SK-N-SH (cell line): ENCODE data around the gene SLC9A7. TPM values are rescaled to one million over a fixed set of nuclear protein-coding genes. Genes with fewer than 3 reads are reported as not detected.

ENCODE experiments used
- CTCF ChIA-PET: fragments of 300-600, 350-600 bp; formaldehyde crosslinking; extraction: SDS; loops from one replicate; lab custom pipeline; 2021; lab: Yijun Ruan, JAX
- POLR2A ChIA-PET: fragments of 350-600 bp; sonication (Branson Sonifier 250); formaldehyde crosslinking; extraction: SDS; loops from one replicate; lab custom pipeline; 2020; ENCODE audit warnings: antibody characterized with exemption, inconsistent platforms; lab: Yijun Ruan, JAX
- DNase-seq: peaks from one replicate; pipeline ENCODE4 v3.0.0; 2012
- H2AFZ ChIP-seq: fragments of 200-600 bp; sonication (generic); 2 replicates; pipeline ENCODE4 v1.8.1; 2016; ENCODE audit warnings: antibody characterized with exemption, mild to moderate bottlenecking, low read depth
- H3F3A ChIP-seq: fragments of 200-600 bp; sonication (generic); replicated peaks from 2 replicates; pipeline ENCODE3; 2016; ENCODE audit warnings: antibody characterized with exemption, mild to moderate bottlenecking; ENCODE audit not compliant: insufficient read depth
- H3K27ac ChIP-seq, 2 experiments: fragments of 200-500 bp in 1 of 2; fragments of 200-600 bp in 1 of 2; sonication (Bioruptor generic) in 1 of 2; sonication (generic), shearing (Covaris generic) in 1 of 2; 2 replicates each; pipeline versions ENCODE4 v1.5.1 to v1.6.1; 2014 to 2016; ENCODE audit warnings: low read depth in 2 of 2, inconsistent platforms in 1 of 2, low read length in 1 of 2, mild to moderate bottlenecking in 1 of 2, mixed read lengths in 1 of 2
- H3K27me3 ChIP-seq: fragments of 200-600 bp; sonication (generic), shearing (Covaris generic); 2 replicates; pipeline ENCODE4 v1.6.1; 2016; ENCODE audit warnings: mixed run types; ENCODE audit not compliant: insufficient read depth
- H3K36me3 ChIP-seq, 2 experiments: fragments of 200-500 bp in 1 of 2; fragments of 200-600 bp in 1 of 2; sonication (Bioruptor generic) in 1 of 2; sonication (generic) in 1 of 2; replicated peaks in 1 of 2; 2 replicates each; pipeline versions ENCODE3 to v1.5.1; 2014 to 2016; ENCODE audit warnings: low read length in 1 of 2, mild to moderate bottlenecking in 1 of 2; ENCODE audit not compliant: insufficient read depth in 2 of 2, control insufficient read depth in 1 of 2
- H3K4me1 ChIP-seq, 2 experiments: fragments of 200-500 bp in 1 of 2; fragments of 200-600 bp in 1 of 2; sonication (Bioruptor generic) in 1 of 2; sonication (generic), shearing (Covaris generic) in 1 of 2; 2 replicates each; pipeline versions ENCODE4 v1.5.1 to v1.6.1; 2014 to 2016; ENCODE audit warnings: low read depth in 1 of 2, low read length in 1 of 2, mixed run types in 1 of 2; ENCODE audit not compliant: insufficient read depth in 2 of 2, control insufficient read depth in 1 of 2
- H3K4me2 ChIP-seq: fragments of 200-600 bp; sonication (generic), shearing (Covaris generic); 2 replicates; pipeline ENCODE4 v1.6.1; 2017; ENCODE audit warnings: mixed run types
- H3K4me3 ChIP-seq, 2 experiments: fragments of 200-500 bp in 1 of 2; fragments of 200-600 bp in 1 of 2; sonication (Bioruptor generic) in 1 of 2; sonication (generic), shearing (Covaris generic) in 1 of 2; 2 replicates each; pipeline versions ENCODE4 v1.5.1 to v1.8.1; 2014 to 2016; ENCODE audit warnings: low read depth in 2 of 2, inconsistent platforms in 1 of 2, low read length in 1 of 2, mild to moderate bottlenecking in 1 of 2, mixed read lengths in 1 of 2, moderate library complexity in 1 of 2
- H3K79me2 ChIP-seq: fragments of 200-600 bp; sonication (generic); 2 replicates; pipeline ENCODE4 v1.8.1; 2017; ENCODE audit warnings: mild to moderate bottlenecking; ENCODE audit not compliant: insufficient read depth
- H3K9ac ChIP-seq: fragments of 200-600 bp; sonication (generic); 2 replicates; pipeline ENCODE4 v1.6.1; 2017; ENCODE audit warnings: mixed run types
- H3K9me2 ChIP-seq: fragments of 200-600 bp; sonication (generic); 2 replicates; pipeline ENCODE4 v1.6.1; 2017; ENCODE audit warnings: mixed run types
- H3K9me3 ChIP-seq: fragments of 200-600 bp; sonication (generic); 2 replicates; pipeline ENCODE4 v1.6.1; 2017; ENCODE audit warnings: mixed run types, mild to moderate bottlenecking, moderate library complexity
- H4K20me1 ChIP-seq: fragments of 200-600 bp; sonication (generic); 2 replicates; pipeline ENCODE4 v1.6.1; 2017; ENCODE audit warnings: mild to moderate bottlenecking, mixed run types; ENCODE audit not compliant: insufficient read depth
- FOXJ3 ChIP-seq: sonication (generic); formaldehyde crosslinking; IDR thresholded peaks from 2 replicates; pipeline ENCODE4 v1.5.1; 2020; ENCODE audit warnings: mild to moderate bottlenecking, missing genetic modification reagents
- GABPA ChIP-seq: IDR thresholded peaks from 2 replicates; pipeline ENCODE4 v1.4.0; 2012; ENCODE audit warnings: low read depth, mild to moderate bottlenecking
- GATA2 ChIP-seq: sonication (generic); formaldehyde crosslinking; IDR thresholded peaks from 2 replicates; pipeline ENCODE4 v1.5.0; 2020; ENCODE audit warnings: mild to moderate bottlenecking, missing genetic modification reagents
- MAX ChIP-seq: IDR thresholded peaks from 2 replicates; pipeline ENCODE4 v1.4.0; 2012; ENCODE audit warnings: low read depth
- MEF2A ChIP-seq: IDR thresholded peaks from 2 replicates; pipeline ENCODE4 v1.4.0; 2012; ENCODE audit warnings: low read depth, borderline replicate concordance
- NFIC ChIP-seq: IDR thresholded peaks from 2 replicates; pipeline ENCODE4 v1.4.0; 2012; ENCODE audit warnings: borderline replicate concordance
- NRF1 ChIP-seq: IDR thresholded peaks from 2 replicates; pipeline ENCODE4 v1.6.1; 2012; ENCODE audit warnings: low read depth, mild to moderate bottlenecking, low read length
- RCOR1 ChIP-seq: fragments of 150-350 bp; IDR thresholded peaks from 2 replicates; pipeline ENCODE4 v1.6.1; 2017; ENCODE audit warnings: antibody characterized with exemption, low read length
- RXRA ChIP-seq: IDR thresholded peaks from 2 replicates; pipeline ENCODE4 v1.4.0; 2012; ENCODE audit warnings: low read depth, mild to moderate bottlenecking, borderline replicate concordance
- SIN3A ChIP-seq: IDR thresholded peaks from 2 replicates; pipeline ENCODE4 v1.6.1; 2012; ENCODE audit warnings: low read depth, mild to moderate bottlenecking, low read length, moderate library complexity, borderline replicate concordance
- SMC3 ChIP-seq: IDR thresholded peaks from 2 replicates; pipeline ENCODE4 v1.6.1; 2012; ENCODE audit warnings: low read depth, low read length, improper control_type of control experiment
- TAF1 ChIP-seq: IDR thresholded peaks from 2 replicates; pipeline ENCODE4 v1.6.1; 2012; ENCODE audit warnings: low read depth, mild to moderate bottlenecking, low read length, moderate library complexity, borderline replicate concordance
- ZBTB33 ChIP-seq: IDR thresholded peaks from 2 replicates; pipeline ENCODE4 v1.4.0; 2012; ENCODE audit warnings: low read depth, borderline replicate concordance
- WGBS: methylation state at CpG from one replicate; pipeline ENCODE4 v1.1.6; 2017; ENCODE audit warnings: low lambda C conversion rate; 5-methylcytosine and 5-hydroxymethylcytosine counted together
- polyA plus RNA-seq, 3 experiments: library from polyadenylated mRNA; depleted of rRNA; stranded (reverse); fragments of >200 nt; gene quantifications; 2 replicates each; pipeline ENCODE4 v1.2.3, GENCODE V29; 2012
- TF ChIP-seq, protein P1 (sequence below): fragments of 200-600 bp; sonication (generic); IDR thresholded peaks from 2 replicates; pipeline ENCODE4 v1.6.1; 2017; ENCODE audit warnings: antibody characterized with exemption, mild to moderate bottlenecking, moderate library complexity
- TF ChIP-seq, protein P2 (sequence below): IDR thresholded peaks from 2 replicates; pipeline ENCODE4 v1.6.1; 2012; ENCODE audit warnings: mild to moderate bottlenecking, low read depth, low read length, moderate library complexity
- TF ChIP-seq, protein P3 (sequence below): IDR thresholded peaks from 2 replicates; pipeline ENCODE4; 2012
- TF ChIP-seq, protein P4 (sequence below): IDR thresholded peaks from 2 replicates; pipeline ENCODE4 v1.4.0; 2012; ENCODE audit warnings: low read depth, borderline replicate concordance

SLC9A7 gene
- polyA plus RNA-seq, 1 of the 3 experiments (the other 2 are of a cell fraction): 10.5 TPM

GRCh38 chrX:46647251-46647650 is 111.7 kb downstream of the SLC9A7 start:
- ChIA-PET CTCF (interaction anchor here (0.8 to 2.0 kb wide), 3 partner anchors 10 to 150 kb away, joined by 3 to 7 read pairs (median 4); no protein-coding TSS in a partner anchor), POLR2A (no interaction called here)
- H3K9me2 ChIP-seq: no peaks in the 10 kb centered on the region
- peaks cover 0 to 4% of the 10 kb centered on the region in 2 experiments; a peak in 1 of 4 replicates for H3K4me1 ChIP-seq
- peaks cover 9% of the 10 kb centered on the region; the same call in 1 of the 2 replicates for H3K27me3 ChIP-seq
- no peaks in the 10 kb centered on the region for H4K20me1 ChIP-seq
- no peak overlapping the region for H3K9ac ChIP-seq
- no peaks in the 10 kb centered on the region for H3K79me2 ChIP-seq
- no peak for DNase-seq
- no peak overlapping the region for H3K4me2 ChIP-seq
- no peaks in the 10 kb centered on the region for H3K9me3 ChIP-seq
- no peaks in the 10 kb centered on the region for H3F3A ChIP-seq
- H3K4me3 ChIP-seq: no peak overlapping the region
- no peak overlapping the region for H3K27ac ChIP-seq
- no peaks in the 10 kb centered on the region for H3K36me3 ChIP-seq
- H2AFZ ChIP-seq: no peak overlapping the region
- WGBS: 51% methylated on average over 5 of the region's 5 CpGs
- TF ChIP-seq RXRA (no peak), NFIC (no peak), SMC3 (no peak), MEF2A (no peak), TAF1 (no peak), GATA2 (no peak), NRF1 (no peak), SIN3A (no peak), ZBTB33 (no peak), FOXJ3 (CRISPR knock-in tag) (no peak), GABPA (no peak), MAX (no peak), RCOR1 (no peak)
- TF ChIP-seq, protein P1, sequence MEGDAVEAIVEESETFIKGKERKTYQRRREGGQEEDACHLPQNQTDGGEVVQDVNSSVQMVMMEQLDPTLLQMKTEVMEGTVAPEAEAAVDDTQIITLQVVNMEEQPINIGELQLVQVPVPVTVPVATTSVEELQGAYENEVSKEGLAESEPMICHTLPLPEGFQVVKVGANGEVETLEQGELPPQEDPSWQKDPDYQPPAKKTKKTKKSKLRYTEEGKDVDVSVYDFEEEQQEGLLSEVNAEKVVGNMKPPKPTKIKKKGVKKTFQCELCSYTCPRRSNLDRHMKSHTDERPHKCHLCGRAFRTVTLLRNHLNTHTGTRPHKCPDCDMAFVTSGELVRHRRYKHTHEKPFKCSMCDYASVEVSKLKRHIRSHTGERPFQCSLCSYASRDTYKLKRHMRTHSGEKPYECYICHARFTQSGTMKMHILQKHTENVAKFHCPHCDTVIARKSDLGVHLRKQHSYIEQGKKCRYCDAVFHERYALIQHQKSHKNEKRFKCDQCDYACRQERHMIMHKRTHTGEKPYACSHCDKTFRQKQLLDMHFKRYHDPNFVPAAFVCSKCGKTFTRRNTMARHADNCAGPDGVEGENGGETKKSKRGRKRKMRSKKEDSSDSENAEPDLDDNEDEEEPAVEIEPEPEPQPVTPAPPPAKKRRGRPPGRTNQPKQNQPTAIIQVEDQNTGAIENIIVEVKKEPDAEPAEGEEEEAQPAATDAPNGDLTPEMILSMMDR: no peak
- TF ChIP-seq, protein P2, sequence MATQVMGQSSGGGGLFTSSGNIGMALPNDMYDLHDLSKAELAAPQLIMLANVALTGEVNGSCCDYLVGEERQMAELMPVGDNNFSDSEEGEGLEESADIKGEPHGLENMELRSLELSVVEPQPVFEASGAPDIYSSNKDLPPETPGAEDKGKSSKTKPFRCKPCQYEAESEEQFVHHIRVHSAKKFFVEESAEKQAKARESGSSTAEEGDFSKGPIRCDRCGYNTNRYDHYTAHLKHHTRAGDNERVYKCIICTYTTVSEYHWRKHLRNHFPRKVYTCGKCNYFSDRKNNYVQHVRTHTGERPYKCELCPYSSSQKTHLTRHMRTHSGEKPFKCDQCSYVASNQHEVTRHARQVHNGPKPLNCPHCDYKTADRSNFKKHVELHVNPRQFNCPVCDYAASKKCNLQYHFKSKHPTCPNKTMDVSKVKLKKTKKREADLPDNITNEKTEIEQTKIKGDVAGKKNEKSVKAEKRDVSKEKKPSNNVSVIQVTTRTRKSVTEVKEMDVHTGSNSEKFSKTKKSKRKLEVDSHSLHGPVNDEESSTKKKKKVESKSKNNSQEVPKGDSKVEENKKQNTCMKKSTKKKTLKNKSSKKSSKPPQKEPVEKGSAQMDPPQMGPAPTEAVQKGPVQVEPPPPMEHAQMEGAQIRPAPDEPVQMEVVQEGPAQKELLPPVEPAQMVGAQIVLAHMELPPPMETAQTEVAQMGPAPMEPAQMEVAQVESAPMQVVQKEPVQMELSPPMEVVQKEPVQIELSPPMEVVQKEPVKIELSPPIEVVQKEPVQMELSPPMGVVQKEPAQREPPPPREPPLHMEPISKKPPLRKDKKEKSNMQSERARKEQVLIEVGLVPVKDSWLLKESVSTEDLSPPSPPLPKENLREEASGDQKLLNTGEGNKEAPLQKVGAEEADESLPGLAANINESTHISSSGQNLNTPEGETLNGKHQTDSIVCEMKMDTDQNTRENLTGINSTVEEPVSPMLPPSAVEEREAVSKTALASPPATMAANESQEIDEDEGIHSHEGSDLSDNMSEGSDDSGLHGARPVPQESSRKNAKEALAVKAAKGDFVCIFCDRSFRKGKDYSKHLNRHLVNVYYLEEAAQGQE: no peak
- TF ChIP-seq, protein P3, sequence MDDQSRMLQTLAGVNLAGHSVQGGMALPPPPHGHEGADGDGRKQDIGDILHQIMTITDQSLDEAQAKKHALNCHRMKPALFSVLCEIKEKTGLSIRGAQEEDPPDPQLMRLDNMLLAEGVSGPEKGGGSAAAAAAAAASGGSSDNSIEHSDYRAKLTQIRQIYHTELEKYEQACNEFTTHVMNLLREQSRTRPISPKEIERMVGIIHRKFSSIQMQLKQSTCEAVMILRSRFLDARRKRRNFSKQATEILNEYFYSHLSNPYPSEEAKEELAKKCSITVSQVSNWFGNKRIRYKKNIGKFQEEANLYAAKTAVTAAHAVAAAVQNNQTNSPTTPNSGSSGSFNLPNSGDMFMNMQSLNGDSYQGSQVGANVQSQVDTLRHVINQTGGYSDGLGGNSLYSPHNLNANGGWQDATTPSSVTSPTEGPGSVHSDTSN: no peak
- TF ChIP-seq, protein P4, sequence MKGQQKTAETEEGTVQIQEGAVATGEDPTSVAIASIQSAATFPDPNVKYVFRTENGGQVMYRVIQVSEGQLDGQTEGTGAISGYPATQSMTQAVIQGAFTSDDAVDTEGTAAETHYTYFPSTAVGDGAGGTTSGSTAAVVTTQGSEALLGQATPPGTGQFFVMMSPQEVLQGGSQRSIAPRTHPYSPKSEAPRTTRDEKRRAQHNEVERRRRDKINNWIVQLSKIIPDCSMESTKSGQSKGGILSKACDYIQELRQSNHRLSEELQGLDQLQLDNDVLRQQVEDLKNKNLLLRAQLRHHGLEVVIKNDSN: no peak
